ENCODE results near the gene ARSB. TPM values are rescaled to one million over a fixed set of nuclear protein-coding genes. Genes with fewer than 3 reads are reported as not detected.

ARSB gene
- total and polyA plus RNA-seq, 4 donors, result 19.8 to 21.8 (median 20.9) TPM

GRCh38 chr5:78795757-78796156 lies 189.4 kb downstream of the ARSB start:
- DNase-seq (ENCODE audit: low read depth in 4 of 6, low spot score in 6 of 6), result no peak
- no peaks in the 10 kb centered on the region for H3K36me3 ChIP-seq (ENCODE audit: control insufficient read depth, insufficient read depth, low read length)
- no peaks in the 10 kb centered on the region for H3K27me3 ChIP-seq (ENCODE audit: control insufficient read depth, insufficient read depth, low read length)
- whole genome bisulfite sequencing (ENCODE audit: insufficient coverage), result no CpG with 5 or more reads among the region's 2 CpGs
- H3K4me1 ChIP-seq (ENCODE audit: control insufficient read depth, insufficient read depth, low read length), result no peaks in the 10 kb centered on the region
- H3K9me3 ChIP-seq (ENCODE audit: control insufficient read depth, insufficient read depth, low read length), result no peaks in the 10 kb centered on the region
- no peak overlapping the region for H3K4me3 ChIP-seq (ENCODE audit: low read depth, low read length)
- H3K27ac ChIP-seq (ENCODE audit: low read depth, low read length), result no peak overlapping the region

GRCh38 chr5:78794693-78795215 lies 190.4 kb downstream of the ARSB start:
- H3K36me3 ChIP-seq (ENCODE audit: control insufficient read depth, insufficient read depth, low read length), result no peaks in the 10 kb centered on the region
- DNase-seq (ENCODE audit: low read depth in 4 of 6, low spot score in 6 of 6), result no peak
- H3K4me3 ChIP-seq (ENCODE audit: low read depth, low read length), result no peak overlapping the region
- no peaks in the 10 kb centered on the region for H3K9me3 ChIP-seq (ENCODE audit: control insufficient read depth, insufficient read depth, low read length)
- H3K27me3 ChIP-seq (ENCODE audit: control insufficient read depth, insufficient read depth, low read length), result no peaks in the 10 kb centered on the region
- no peak overlapping the region for H3K27ac ChIP-seq (ENCODE audit: low read depth, low read length)
- WGBS (ENCODE audit: insufficient coverage), result no CpG with 5 or more reads among the region's 1 CpG
- no peaks in the 10 kb centered on the region for H3K4me1 ChIP-seq (ENCODE audit: control insufficient read depth, insufficient read depth, low read length)

- no peaks in the 10 kb centered on the region for H3K27me3 ChIP-seq (ENCODE audit: control insufficient read depth, insufficient read depth, low read length)
- no peak for DNase-seq (ENCODE audit: low read depth in 4 of 6, low spot score in 6 of 6)
- 70% methylated on average over 3 of the region's 7 CpGs for WGBS (ENCODE audit: insufficient coverage)
- no peak overlapping the region for H3K4me3 ChIP-seq (ENCODE audit: low read depth, low read length)
- no peaks in the 10 kb centered on the region for H3K36me3 ChIP-seq (ENCODE audit: control insufficient read depth, insufficient read depth, low read length)
- no peak overlapping the region for H3K27ac ChIP-seq (ENCODE audit: low read depth, low read length)
- H3K4me1 ChIP-seq (ENCODE audit: control insufficient read depth, insufficient read depth, low read length), result no peaks in the 10 kb centered on the region
- no peaks in the 10 kb centered on the region for H3K9me3 ChIP-seq (ENCODE audit: control insufficient read depth, insufficient read depth, low read length)
Measured at GRCh38 chr5:78793907-78794662, 191.0 kb downstream of the ARSB start.

GRCh38 chr5:78792345-78793055 lies 192.6 kb downstream of the ARSB start:
- Histone ChIP-seq H3K4me3 (ENCODE audit: low read depth, low read length) (no peak overlapping the region), H3K27ac (ENCODE audit: low read depth, low read length) (no peak overlapping the region), H3K36me3 (ENCODE audit: control insufficient read depth, insufficient read depth, low read length) (no peaks in the 10 kb centered on the region), H3K27me3 (ENCODE audit: control insufficient read depth, insufficient read depth, low read length) (no peaks in the 10 kb centered on the region), H3K9me3 (ENCODE audit: control insufficient read depth, insufficient read depth, low read length) (no peaks in the 10 kb centered on the region), H3K4me1 (ENCODE audit: control insufficient read depth, insufficient read depth, low read length) (no peaks in the 10 kb centered on the region)
- 54% methylated on average over 2 of the region's 10 CpGs for WGBS (ENCODE audit: insufficient coverage)
- no peak for DNase-seq (ENCODE audit: low read depth in 4 of 6, low spot score in 6 of 6)

GRCh38 chr5:78791501-78792100 lies 193.5 kb downstream of the ARSB start:
- no peak for DNase-seq (ENCODE audit: low read depth in 4 of 6, low spot score in 6 of 6)
- no peaks in the 10 kb centered on the region for H3K27me3 ChIP-seq (ENCODE audit: control insufficient read depth, insufficient read depth, low read length)
- no peak overlapping the region for H3K27ac ChIP-seq (ENCODE audit: low read depth, low read length)
- no peaks in the 10 kb centered on the region for H3K36me3 ChIP-seq (ENCODE audit: control insufficient read depth, insufficient read depth, low read length)
- no peaks in the 10 kb centered on the region for H3K4me1 ChIP-seq (ENCODE audit: control insufficient read depth, insufficient read depth, low read length)
- no peak overlapping the region for H3K4me3 ChIP-seq (ENCODE audit: low read depth, low read length)
- H3K9me3 ChIP-seq (ENCODE audit: control insufficient read depth, insufficient read depth, low read length), result no peaks in the 10 kb centered on the region
- WGBS (ENCODE audit: insufficient coverage), result 92% methylated on average over 8 of the region's 11 CpGs

GRCh38 chr5:78787783-78788182 lies 197.3 kb downstream of the ARSB start:
- H3K4me3 ChIP-seq (ENCODE audit: low read depth, low read length), result no peak overlapping the region
- 81% methylated on average over 5 of the region's 7 CpGs for WGBS (ENCODE audit: insufficient coverage)
- H3K27ac ChIP-seq (ENCODE audit: low read depth, low read length), result no peak overlapping the region
- no peak for DNase-seq (ENCODE audit: low read depth in 4 of 6, low spot score in 6 of 6)
- no peaks in the 10 kb centered on the region for H3K4me1 ChIP-seq (ENCODE audit: control insufficient read depth, insufficient read depth, low read length)
- H3K27me3 ChIP-seq (ENCODE audit: control insufficient read depth, insufficient read depth, low read length), result no peaks in the 10 kb centered on the region
- H3K36me3 ChIP-seq (ENCODE audit: control insufficient read depth, insufficient read depth, low read length), result no peaks in the 10 kb centered on the region
- H3K9me3 ChIP-seq (ENCODE audit: control insufficient read depth, insufficient read depth, low read length), result no peaks in the 10 kb centered on the region

- Histone ChIP-seq H3K4me3 (ENCODE audit: low read depth, low read length) (no peak overlapping the region), H3K4me1 (ENCODE audit: control insufficient read depth, insufficient read depth, low read length) (no peaks in the 10 kb centered on the region), H3K9me3 (ENCODE audit: control insufficient read depth, insufficient read depth, low read length) (no peaks in the 10 kb centered on the region), H3K27ac (ENCODE audit: low read depth, low read length) (no peak overlapping the region), H3K27me3 (ENCODE audit: control insufficient read depth, insufficient read depth, low read length) (no peaks in the 10 kb centered on the region), H3K36me3 (ENCODE audit: control insufficient read depth, insufficient read depth, low read length) (no peaks in the 10 kb centered on the region)
- no peak for DNase-seq (ENCODE audit: low read depth in 4 of 6, low spot score in 6 of 6)
- WGBS (ENCODE audit: insufficient coverage), result no CpG with 5 or more reads among the region's 1 CpG
Measured at GRCh38 chr5:78785454-78785853, 199.7 kb downstream of the ARSB start.

- H3K27ac ChIP-seq (ENCODE audit: low read depth, low read length), result no peak overlapping the region
- H3K4me1 ChIP-seq (ENCODE audit: control insufficient read depth, insufficient read depth, low read length), result no peaks in the 10 kb centered on the region
- H3K36me3 ChIP-seq (ENCODE audit: control insufficient read depth, insufficient read depth, low read length), result no peaks in the 10 kb centered on the region
- no peaks in the 10 kb centered on the region for H3K9me3 ChIP-seq (ENCODE audit: control insufficient read depth, insufficient read depth, low read length)
- WGBS (ENCODE audit: insufficient coverage), result no CpG with 5 or more reads among the region's 2 CpGs
- DNase-seq (ENCODE audit: low read depth in 4 of 6, low spot score in 6 of 6), result no peak
- no peak overlapping the region for H3K4me3 ChIP-seq (ENCODE audit: low read depth, low read length)
- no peaks in the 10 kb centered on the region for H3K27me3 ChIP-seq (ENCODE audit: control insufficient read depth, insufficient read depth, low read length)
Measured at GRCh38 chr5:78783434-78784130, 201.5 kb downstream of the ARSB start.

GRCh38 chr5:78782728-78783127 lies 202.4 kb downstream of the ARSB start:
- H3K9me3 ChIP-seq (ENCODE audit: control insufficient read depth, insufficient read depth, low read length), result no peaks in the 10 kb centered on the region
- no peak for DNase-seq (ENCODE audit: low read depth in 4 of 6, low spot score in 6 of 6)
- H3K27ac ChIP-seq (ENCODE audit: low read depth, low read length), result no peak overlapping the region
- no peaks in the 10 kb centered on the region for H3K36me3 ChIP-seq (ENCODE audit: control insufficient read depth, insufficient read depth, low read length)
- no peak overlapping the region for H3K4me3 ChIP-seq (ENCODE audit: low read depth, low read length)
- no peaks in the 10 kb centered on the region for H3K27me3 ChIP-seq (ENCODE audit: control insufficient read depth, insufficient read depth, low read length)
- no peaks in the 10 kb centered on the region for H3K4me1 ChIP-seq (ENCODE audit: control insufficient read depth, insufficient read depth, low read length)
- no CpG with 5 or more reads among the region's 1 CpG for WGBS (ENCODE audit: insufficient coverage)
